GM12872 (cell line): ENCODE results near the gene NUP54.

Experiments used
- TF ChIP-seq, protein P1 (sequence below): IDR thresholded peaks from 3 replicates; pipeline ENCODE4 v1.5.1; 2011; ENCODE audit warnings: low read depth, mild to moderate bottlenecking, low read length, moderate library complexity; ENCODE audit not compliant: insufficient read depth

Gene NUP54

GRCh38 chr4:76148142-76148865, at the start of gene NUP54:
Gene NUP54, minus strand, starts transcription at chr4:76148397. Its CDS starts 23 bp downstream, at chr4:76148374.
- TF ChIP-seq, protein P1, sequence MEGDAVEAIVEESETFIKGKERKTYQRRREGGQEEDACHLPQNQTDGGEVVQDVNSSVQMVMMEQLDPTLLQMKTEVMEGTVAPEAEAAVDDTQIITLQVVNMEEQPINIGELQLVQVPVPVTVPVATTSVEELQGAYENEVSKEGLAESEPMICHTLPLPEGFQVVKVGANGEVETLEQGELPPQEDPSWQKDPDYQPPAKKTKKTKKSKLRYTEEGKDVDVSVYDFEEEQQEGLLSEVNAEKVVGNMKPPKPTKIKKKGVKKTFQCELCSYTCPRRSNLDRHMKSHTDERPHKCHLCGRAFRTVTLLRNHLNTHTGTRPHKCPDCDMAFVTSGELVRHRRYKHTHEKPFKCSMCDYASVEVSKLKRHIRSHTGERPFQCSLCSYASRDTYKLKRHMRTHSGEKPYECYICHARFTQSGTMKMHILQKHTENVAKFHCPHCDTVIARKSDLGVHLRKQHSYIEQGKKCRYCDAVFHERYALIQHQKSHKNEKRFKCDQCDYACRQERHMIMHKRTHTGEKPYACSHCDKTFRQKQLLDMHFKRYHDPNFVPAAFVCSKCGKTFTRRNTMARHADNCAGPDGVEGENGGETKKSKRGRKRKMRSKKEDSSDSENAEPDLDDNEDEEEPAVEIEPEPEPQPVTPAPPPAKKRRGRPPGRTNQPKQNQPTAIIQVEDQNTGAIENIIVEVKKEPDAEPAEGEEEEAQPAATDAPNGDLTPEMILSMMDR, result no peak

GRCh38 chr4:76197031-76197743, 49.0 kb upstream of the NUP54 start:
- TF ChIP-seq, protein P1, result no peak

GRCh38 chr4:76196376-76196775, 48.2 kb upstream of the NUP54 start:
- TF ChIP-seq, protein P1, result no peak

DNA sequence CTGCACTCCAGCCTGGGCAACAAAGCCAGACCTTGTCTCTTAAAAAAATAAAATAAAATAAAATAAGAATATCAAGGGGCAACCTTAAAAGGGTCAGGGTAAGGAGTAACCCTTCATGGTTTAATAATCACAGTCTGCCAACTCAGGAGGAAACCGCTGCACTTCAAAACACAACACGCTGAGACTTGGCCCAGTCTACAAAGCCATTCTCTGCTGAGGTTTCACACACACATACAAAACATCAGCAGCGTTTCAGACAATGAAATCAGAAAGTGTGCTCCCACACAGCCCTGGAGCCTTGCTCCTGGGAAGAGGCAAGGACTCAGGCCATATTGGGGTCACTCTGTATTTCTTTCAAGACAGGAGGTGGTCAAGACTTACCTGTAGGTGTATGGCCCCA, 47.1 kb upstream of the NUP54 start:
- TF ChIP-seq, protein P1, result no peak

- TF ChIP-seq, protein P1, result no peak
These were observed 46.1 kb upstream of the NUP54 start for GRCh38 chr4:76194325-76194724.

DNA sequence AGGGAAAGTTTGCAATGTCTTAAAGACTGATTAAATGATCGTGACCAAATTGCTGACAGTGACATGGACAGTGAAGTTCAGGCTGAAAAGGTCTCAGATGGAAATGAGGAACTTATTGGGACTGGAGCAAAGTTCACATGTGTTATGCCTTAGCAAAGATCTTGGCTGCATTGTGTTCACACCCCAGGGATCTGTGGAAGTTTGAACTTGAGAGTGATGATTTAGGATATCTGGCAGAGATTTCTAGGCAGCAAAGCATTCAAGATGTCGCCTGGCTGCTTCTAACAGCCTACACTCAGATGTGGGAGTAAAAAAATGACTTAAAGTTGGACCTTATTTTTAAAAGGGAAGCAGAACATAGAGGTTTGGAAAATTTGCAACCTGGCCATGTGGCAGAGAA, 44.0 kb upstream of the NUP54 start:
- TF ChIP-seq, protein P1, result no peak

DNA sequence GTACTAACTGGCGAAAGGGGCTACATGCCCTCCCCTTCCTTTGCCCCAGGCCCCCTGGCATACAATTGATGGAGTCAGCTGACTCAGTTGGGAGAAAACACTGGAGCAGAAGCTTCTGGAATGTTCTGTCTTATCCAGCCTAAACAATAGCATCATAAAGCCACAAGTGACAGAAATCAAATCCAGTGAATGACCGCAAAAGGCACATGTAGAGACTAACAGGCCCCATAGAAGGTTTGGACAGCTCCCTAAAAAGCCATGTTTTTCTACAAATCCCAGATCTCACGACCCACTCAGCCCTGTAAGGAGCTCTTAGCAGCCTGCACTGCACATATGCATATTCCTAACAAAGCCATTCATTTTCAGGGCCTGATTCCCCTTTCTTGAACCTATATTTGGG, 40.4 kb upstream of the NUP54 start:
- TF ChIP-seq, protein P1, result no peak
